ENCODE data around the gene GCKR.
"Not testable (repeated sequence)": the region's sequence is repeated elsewhere in the genome, so short reads cannot be mapped to it uniquely, and the experiment has no call there.

Gene GCKR

DNA sequence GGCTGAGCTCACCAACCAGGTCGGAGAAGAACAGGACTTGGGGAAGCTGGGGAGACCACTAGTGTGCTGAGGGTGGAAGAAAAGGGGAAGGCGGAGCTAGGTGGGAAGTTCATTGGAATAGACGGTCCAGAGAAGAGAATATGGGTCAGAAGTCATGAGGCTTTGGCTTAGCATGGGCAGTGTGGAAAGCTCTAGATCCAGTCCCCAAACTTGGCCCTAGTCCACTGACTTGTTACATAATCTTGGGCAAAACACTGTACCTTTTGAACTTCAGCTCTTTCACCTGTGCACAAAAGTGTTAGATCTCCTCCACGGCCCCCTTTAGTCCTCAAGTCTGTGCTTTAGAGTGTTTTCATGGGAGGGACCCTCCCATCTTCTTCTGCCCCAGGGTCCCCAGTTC lies 10.7 kb downstream of the GCKR start:
- no peak for DNase-seq (ENCODE audit: low read depth, low spot score)

DNA sequence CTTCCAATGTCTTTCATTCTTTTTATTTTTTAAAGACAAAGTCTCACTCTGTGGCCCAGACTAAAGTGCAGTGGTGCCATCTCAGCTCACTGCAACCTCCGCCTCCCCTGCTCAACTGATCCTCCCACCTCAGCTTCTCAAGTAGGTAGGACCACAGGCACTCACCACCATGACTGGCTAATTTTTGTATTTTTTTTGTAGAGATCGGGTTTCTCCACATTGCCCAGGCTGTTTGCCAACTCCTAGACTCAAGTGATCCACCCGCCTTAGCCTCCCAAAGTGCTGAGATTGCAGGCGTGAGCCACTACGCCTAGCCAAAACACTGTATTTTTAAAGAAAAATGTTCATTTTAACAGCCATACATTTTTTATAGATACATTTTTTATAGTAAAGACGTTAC lies 12.7 kb downstream of the GCKR start:
- DNase-seq (ENCODE audit: low read depth, low spot score), result no peak

DNA sequence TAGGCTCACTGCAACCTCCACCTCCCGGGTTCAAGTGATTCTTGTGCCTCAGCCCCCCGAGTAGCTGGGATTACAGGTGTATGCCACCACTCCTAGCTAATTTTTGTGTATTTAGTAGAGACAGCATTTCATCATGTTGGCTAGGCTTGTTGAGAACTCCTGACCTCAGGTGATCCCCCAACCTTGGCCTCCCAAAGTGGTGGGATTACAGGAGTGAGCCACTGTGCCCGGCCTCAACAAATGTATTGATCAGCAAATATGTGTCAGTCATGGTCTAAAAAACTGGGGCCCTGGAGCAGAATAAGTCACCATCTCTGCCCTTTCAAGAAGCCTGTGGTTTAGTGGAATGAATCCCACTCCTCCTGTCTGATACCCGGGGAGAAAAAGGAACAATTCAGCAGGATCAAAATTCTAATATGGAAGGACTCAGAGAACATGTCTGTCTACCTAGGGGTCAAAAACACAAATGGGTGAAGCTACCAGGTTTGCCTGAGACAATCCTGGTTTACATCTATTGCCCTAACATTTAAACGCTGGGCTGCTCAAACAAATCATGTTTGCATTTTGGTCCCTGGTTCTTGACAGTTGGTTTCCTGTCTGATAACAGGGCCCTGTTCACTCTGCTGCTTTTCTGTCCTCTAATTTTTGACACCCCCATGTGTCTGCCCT lies 21.6 kb downstream of the GCKR start:
- no peak for DNase-seq (ENCODE audit: low read depth, low spot score)

DNA sequence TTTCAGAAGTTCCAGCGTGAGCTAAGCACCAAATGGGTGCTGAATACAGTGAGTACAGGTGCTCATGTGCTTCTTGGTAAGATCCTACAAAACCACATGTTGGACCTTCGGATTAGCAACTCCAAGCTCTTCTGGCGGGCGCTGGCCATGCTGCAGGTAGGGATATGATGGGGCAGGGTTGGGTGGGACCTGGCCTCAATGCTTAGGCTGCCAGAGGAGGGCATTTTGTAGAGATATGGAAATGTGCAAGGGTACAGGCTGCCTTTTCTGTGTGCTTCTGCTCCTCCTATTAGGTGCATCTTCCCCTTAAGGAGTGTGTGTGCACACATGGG lies 22.1 kb downstream of the GCKR start:
- DNase-seq (ENCODE audit: low read depth, low spot score), result no peak

DNA sequence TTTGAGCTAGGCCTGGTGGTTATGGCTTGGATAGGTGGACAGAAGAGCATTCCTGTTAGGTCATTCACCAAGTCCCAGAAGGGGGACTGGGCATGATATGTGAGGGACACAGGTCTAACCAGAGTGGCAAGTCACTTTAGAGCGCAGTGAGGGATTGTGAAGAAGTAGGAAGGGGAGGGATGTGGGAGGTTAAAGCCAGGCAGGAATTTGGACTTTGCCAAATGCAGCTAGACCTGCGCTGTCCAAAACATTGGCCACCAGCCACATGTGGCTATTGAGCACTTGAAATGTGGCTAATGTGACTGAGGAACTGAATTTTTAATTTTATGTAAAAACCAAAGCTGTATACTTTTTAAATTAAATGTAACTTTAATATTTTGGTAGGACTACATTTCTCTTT lies 23.7 kb downstream of the GCKR start:
- no peak for DNase-seq (ENCODE audit: low read depth, low spot score)

DNA sequence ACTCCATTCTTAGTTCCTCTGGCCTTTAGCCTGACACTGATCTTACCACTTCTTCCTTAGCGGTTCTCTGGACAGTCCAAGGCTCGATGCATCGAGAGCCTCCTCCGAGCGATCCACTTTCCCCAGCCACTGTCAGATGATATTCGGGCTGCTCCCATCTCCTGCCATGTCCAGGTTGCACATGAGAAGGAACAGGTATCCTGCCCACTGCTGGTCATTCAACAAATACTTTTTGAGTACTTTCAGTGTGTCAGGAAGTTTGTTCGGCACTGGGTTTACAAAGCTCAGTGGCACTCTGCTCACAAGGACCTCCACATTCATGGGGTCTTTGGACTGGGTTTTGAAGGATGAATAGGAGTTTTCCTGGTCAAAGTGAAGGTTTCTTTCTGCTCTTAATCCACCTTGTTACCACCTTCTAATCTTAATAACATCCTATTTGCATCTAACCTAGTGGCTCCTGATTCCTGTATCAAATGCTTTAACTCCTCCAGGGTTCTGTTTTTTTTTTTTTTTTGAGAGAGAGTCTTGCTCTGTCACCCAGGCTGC lies 25.8 kb downstream of the GCKR start:
- no peak for DNase-seq (ENCODE audit: low read depth, low spot score)

DNA sequence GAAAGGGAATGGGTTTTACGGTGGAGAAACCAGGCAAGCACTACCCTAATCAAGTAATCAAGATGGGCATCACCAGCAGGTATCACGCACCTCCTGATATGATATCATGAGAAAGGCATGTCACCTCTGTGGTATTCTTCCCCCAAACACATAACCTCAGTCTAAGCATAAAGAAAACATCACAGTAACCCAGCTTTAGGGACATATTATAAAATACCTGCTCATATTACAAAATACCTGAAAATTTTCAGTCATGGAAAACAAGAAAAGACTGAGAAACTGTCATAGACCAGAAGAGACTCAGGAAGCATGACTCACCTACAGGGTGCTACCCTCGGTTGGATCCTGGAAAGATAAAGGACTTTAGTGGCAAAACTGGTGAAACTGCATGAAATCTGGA lies 30.5 kb downstream of the GCKR start:
- DNase-seq (ENCODE audit: low read depth, low spot score), result no peak

DNA sequence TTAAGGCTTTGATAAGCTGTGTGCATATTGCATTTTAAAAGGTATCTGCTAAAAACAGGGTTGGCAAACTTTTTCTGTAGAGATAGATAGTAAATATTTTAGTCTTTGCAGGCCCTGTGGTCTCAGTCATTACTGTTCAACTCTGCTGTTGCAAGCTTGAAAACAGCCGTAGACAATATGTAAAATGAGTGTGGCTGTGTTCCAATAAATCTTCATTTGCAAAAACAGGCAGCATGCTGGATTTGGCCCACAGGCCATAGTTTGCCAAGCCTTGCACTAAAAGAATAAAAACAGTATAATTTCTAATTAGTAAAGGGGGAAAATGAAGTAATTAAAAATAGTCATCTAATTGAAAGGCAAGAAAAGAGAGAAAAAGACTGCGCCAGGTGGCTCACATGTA lies 35.3 kb downstream of the GCKR start:
- no peak for DNase-seq (ENCODE audit: low read depth, low spot score)

DNA sequence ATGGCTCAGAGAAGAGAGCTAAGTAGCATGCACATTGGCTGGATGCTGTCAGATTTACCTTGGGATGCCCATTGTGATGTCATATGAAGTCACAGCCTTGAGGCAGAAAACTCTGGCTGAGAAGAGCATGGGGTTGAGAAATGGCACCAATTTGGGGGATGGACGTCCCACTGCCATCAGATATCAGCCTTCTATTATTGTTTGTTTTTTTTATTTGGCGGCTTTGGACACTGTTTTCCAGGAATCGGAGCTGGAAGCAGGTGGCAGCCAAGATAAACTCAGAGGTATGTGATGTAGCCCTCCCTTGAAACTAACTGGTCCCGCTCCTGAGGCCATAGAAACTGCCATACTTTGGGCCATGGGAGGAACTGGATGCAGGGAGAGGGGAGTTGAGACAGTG lies 40.6 kb downstream of the GCKR start:
- DNase-seq (ENCODE audit: low read depth, low spot score), result no peak

DNA sequence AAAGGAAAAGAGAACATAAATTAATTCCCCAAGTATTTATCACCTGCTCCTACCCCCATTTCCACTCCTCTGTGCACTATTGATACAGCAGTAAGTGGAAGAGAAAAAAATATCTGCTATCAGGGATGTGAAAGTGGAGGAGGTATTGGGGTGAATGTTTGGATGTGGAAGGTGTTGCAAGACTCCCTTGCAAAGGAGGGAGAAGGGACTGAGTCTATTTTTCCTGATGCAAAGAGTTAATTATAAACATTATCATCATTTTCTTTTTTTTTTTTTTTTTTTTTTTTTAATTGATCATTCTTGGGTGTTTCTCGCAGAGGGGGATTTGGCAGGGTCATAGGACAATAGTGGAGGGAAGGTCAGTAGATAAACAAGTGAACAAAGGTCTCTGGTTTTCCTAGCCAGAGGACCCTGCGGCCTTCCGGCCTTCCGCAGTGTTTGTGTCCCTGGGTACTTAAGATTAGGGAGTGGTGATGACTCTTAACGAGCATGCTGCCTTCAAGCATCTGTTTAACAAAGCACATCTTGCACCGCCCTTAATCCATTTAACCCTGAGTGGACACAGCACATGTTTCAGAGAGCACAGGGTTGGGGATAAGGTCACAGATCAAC lies 42.3 kb downstream of the GCKR start:
- not testable (repeated sequence) for DNase-seq (ENCODE audit: low read depth, low spot score)

DNA sequence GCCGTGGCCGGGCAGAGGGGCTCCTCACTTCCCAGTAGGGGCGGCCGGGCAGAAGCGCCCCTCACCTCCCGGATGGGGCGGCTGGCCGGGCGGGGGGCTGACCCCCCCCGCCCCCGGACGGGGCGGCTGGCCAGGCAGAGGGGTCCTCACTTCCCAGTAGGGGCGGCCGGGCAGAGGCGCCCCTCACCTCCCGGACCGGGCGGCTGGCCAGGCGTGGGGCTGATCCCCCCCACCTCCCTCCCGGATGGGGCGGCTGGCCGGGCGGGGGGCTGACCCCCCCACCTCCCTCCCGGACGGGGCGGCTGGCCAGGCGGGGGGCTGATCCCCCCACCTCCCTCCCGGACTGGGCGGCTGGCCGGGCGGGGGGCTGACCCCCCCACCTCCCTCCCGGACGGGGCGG lies 43.0 kb downstream of the GCKR start:
- not testable (repeated sequence) for DNase-seq (ENCODE audit: low read depth, low spot score)

DNA sequence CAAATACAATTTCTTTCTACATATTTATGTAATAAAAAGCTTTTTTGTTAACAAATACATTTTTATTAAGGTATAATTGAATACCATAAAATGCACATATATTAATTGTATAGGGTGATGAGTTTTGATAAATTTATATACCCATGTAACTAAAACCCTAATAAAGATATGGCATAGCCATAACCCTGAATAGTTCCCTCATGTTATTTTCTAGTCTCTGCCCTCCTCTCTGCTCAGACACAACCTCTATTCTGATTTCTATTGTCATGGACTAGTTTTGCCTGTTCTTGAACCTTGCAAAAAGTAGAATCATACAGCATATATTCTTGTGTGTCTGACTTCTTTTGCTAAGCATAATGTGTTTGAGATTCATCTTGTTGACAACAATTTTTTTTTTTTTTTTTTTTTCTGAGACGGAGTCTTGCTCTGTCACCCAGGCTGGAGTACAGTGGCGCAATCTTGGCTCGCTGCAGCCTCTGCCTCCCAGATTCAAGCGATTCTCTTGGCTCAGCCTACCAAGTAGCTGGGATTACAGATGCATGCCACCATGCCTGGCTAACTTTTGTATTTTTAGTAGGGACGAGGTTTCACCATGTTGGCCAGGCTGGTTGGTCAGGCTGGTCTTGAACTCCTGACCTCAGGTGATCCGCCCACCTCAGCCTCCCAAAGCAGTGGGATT lies 47.6 kb downstream of the GCKR start:
- no peak for DNase-seq (ENCODE audit: low read depth, low spot score)

DNA sequence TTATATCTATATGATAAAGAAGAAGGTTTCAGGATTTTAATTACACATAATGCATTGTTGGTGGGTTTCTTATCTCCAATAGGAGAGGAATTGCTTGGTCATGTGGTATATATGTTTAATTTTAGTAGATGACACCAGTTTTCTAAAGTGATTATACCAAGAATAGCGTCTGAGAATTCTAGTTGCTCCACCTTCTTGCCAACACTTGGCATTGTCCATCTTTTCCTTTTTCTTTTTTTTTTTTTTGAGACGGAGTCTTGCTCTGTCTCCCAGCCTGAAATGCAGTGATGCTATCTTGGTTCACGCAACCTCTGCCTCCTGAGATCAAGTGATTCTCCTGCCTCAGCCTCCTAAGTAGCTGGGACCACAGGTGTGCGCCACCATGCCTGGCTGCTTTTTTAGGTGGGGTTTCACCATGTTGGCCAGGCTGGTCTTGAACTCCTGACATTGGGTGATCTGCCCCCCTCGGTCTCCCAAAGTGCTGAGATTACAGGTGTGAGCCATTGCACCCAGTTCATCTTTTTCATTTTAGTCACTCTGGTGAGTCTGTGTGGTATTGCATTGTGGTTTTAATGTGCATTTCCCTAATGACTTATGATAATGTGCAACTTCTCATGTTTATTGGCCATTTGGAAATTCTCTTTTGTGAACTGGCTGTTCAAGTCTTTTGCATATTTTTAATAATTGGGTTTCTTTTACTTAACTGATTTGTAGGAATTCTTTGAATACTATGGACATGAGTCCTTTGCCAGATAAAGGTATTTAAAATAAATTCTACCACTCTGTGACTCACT lies 48.9 kb downstream of the GCKR start:
- DNase-seq (ENCODE audit: low read depth, low spot score), result no peak

DNA sequence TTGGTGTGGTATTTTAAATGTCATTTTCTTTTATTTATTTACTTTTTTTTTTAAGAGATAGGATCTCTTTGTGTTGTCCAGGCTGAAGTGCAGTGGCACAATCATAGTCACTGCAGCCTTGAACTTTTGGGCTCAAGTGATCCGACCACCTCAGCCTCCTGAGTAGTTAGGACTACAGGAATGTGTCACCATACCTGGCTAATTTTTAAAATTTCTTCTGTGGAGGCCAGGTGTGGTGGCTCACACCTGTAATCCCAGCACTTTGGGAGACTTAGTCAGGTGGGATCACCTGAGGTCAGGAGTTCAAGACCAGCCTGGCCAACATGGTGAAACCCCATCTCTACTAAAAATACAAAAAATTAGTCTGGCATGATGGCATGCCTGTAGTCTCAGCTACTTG lies 52.7 kb downstream of the GCKR start:
- no peak for DNase-seq (ENCODE audit: low read depth, low spot score)

DNA sequence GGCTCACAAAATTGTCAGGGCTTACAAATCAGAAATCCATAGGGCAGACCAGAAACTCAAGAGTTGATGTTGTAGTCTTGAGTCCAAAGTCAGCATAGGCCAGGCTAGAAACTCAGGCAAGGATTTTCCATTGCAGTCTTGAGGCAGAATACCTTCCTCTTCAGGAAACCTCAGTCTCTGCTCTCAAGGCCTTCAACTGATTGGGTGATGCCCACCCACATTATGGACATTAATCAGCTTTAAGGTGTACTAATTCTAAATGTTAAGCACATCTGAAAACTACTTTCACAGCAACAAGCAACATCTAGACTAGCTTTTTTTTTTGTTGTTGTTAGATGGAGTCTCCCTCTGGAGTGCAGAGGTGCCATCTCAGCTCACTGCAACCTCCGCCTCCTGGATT lies 54.9 kb downstream of the GCKR start:
- DNase-seq (ENCODE audit: low read depth, low spot score), result no peak

DNA sequence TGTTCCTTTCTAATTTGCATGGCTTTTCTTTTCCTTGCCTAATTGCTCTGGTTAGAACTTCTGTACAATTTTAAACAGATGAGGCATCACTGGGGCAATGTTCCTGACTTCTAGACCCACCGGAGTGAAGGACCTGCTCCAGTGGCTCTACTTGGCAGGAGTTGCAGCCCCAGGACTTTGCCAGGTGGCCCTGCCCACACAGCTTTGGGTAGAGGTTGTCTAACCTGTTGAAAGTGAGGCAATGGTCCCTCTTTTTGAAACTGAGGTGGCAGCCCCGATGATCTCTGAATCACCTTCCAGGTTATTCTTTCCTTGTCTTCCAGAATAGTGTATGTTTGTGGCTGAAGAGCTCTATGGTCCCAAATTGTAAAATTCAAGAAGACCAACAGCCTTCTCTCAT lies 56.3 kb downstream of the GCKR start:
- no peak for DNase-seq (ENCODE audit: low read depth, low spot score)

DNA sequence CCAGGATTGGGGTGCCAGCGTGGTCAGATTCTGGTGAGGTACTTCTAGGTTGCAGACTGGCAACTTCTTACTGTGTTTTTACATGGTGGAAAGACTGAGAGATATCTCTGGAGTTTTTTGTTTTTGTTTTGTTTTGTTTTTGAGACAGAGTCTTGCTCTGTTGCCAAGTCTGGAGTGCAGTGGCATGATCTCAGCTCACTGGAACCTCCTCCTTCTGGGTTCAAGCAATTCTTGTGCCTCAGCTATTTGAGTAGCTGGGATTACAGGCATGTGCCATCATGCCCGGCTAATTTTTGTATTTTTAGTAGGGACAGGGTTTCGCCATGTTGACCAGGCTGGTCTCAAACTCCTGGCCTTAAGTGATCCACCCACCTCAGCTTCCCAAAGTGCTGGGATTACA lies 57.8 kb downstream of the GCKR start:
- DNase-seq (ENCODE audit: low read depth, low spot score), result not testable (repeated sequence)

DNA sequence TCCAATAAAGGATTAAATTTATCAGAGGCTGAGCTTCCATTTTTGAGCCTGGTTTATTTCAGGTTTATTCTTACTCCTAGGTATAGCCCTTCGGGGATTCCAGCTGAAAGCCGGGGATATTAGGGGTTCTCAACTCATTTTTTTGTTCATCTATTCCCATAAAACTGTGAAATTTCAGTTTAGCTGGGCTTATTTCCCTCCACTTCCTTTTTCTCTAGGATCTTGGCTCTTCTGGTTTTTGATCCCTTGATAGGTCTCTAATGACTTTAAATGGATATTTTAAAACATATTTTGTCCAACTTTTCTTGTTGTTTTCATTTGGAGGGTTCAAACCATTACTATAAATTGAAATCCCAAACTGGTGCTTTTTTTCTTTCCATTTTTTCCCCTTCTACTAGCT lies 62.6 kb downstream of the GCKR start:
- no peak for DNase-seq (ENCODE audit: low read depth, low spot score)

DNA sequence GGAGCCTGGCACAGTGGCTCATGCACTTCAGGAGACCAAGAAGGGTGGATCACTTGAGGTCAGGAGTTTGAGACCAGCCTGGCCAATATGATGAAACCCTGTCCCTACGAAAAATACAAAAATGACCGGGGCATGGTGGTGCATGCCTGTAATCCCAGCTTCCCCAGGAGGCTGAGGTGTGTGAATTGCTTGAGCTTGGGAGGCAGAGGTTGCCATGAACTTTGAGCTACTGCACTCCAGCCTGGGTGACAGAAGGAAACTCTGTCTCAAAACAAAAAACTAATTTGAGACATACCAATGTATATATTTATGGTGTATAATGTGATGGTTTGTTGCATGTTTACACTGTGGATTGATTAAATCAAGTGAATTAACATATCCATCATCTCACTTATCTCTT lies 64.4 kb downstream of the GCKR start:
- no peak for DNase-seq (ENCODE audit: low read depth, low spot score)

DNA sequence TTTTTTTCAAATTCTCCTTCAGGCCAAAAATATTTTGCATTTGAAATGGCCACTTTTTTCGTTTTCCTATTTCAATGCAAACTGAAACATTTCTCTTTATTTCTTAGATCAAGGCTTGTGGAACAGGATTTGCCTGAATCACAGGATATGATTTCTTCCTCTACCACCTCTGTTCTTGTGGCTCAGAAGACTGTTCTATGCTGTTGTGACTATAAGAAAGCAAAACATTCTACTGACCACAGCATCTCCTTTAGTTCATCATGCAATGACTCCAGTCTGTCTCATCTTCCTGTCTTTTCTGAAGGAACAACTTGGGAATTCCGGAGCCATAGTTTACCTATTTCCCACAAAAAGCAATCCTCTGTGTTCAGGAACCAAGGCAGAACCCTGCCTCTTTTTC lies 70.0 kb downstream of the GCKR start:
- DNase-seq (ENCODE audit: low read depth, low spot score), result no peak

DNA sequence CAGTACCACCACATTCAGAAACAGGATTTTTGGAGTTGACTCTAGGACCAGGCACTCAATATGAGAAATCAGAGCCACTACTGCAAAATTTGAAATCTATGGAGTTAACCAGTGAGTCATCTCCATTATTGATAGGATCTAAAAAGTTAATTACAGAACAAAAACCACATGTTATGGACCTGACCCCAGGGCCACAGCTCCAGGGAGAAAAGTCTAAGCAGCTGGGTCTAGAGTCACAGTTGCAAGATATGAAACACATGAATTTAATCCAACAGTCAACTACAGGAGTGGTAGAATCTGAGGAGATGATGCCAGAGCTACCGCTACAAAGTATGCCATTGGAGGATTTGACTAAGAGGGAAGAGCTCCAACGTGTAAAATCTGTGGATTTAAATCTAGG lies 72.8 kb downstream of the GCKR start:
- no peak for DNase-seq (ENCODE audit: low read depth, low spot score)

DNA sequence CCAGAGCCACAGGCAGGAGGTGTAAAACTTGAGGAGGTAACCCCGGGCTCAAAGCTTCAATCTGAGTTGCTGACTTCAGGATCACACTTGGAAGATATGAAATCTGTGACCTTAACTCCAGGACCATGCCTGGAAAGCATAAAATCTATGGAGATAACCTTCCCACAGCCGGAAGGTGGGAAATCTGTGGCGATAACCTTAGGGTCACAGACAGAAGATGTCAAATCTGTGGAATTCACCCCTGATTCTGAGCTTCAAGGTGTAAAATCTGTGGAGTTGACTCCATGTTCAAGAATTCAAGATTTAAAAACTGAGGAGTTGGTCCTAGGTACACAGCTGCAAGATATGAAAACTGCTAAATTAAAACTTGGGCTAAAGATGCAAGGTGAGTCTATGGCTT lies 74.6 kb downstream of the GCKR start:
- no peak for DNase-seq (ENCODE audit: low read depth, low spot score)

Data from activated CD4-positive, CD25-positive, alpha-beta regulatory T cell treated with anti-CD3 and anti-CD28 coated beads, Interleukin-2, amount 50 U/mL, for 16 hours (primary cell).